ENCODE results near the gene ABL1. TPM values are rescaled to one million over a fixed set of nuclear protein-coding genes. Genes with fewer than 3 reads are reported as not detected.
"Not testable (repeated sequence)": the region's sequence is repeated elsewhere in the genome, so short reads cannot be mapped to it uniquely, and the experiment has no call there.

Gene ABL1
- total RNA-seq, 2 experiments from 2014 or later: 31.7 to 34.1 TPM

GRCh38 chr9:130845254-130845653 is 10.2 kb downstream of the ABL1 start:
- POLR2A ChIA-PET: interaction anchor here (1.0 kb wide), 1 partner anchor 79 kb away, joined by 3 read pairs; no protein-coding TSS in a partner anchor
- H3K4me1 Mint-ChIP-seq (ENCODE audit: low read depth): peaks cover 9% of the 10 kb centered on the region
- H3K9me3 Mint-ChIP-seq (ENCODE audit: insufficient read depth): no peaks in the 10 kb centered on the region
- ATAC-seq (no peak), DNase-seq (no peak)
- H3K36me3 Mint-ChIP-seq (ENCODE audit: low read depth): no peaks in the 10 kb centered on the region
- no peak overlapping the region for H3K4me3 Mint-ChIP-seq
- no peaks in the 10 kb centered on the region for H3K27me3 Mint-ChIP-seq (ENCODE audit: low read depth)
- CTCF ChIA-PET: no interaction called here
- H3K27ac Mint-ChIP-seq: no peak overlapping the region

DNA sequence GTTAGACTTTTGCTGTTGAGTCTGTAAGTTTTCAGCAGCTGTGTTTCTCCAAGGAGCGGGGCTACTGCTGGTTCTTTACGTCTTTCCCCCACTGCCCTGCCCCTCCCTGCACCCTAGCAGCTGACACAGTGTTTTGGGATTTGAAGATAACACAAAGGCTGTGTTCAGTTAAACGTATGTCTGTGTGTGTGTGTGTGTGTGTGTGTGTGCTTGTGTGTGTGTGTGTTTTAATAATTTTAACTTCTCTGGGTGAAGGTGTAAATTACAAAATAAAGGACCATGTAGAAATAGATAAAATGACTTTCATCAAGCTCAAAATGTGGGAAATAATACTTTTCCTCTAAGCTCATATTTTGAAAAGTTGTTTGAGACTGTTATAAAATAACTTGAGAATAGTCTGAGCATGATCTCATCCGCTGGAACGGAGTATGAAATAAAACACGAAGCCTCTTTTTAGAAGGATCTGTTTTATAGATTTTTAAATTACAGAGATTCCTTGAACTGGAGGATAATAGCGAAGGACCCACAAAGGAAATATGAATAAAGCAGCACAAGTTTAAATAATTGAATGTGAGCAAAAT is 10.9 kb downstream of the ABL1 start:
- ATAC-seq: no peak
- no peak overlapping the region for H3K27ac Mint-ChIP-seq
- no peaks in the 10 kb centered on the region for H3K9me3 Mint-ChIP-seq (ENCODE audit: insufficient read depth)
- DNase-seq: no peak
- ChIA-PET CTCF (interaction anchor here (0.7 to 1.4 kb wide), 2 partner anchors 80 to 145 kb away, joined by 3 to 4 read pairs; no protein-coding TSS in a partner anchor), POLR2A (no interaction called here)
- peaks cover 9% of the 10 kb centered on the region for H3K4me1 Mint-ChIP-seq (ENCODE audit: low read depth)
- no peaks in the 10 kb centered on the region for H3K36me3 Mint-ChIP-seq (ENCODE audit: low read depth)
- no peak overlapping the region for H3K4me3 Mint-ChIP-seq
- H3K27me3 Mint-ChIP-seq (ENCODE audit: low read depth): no peaks in the 10 kb centered on the region

DNA sequence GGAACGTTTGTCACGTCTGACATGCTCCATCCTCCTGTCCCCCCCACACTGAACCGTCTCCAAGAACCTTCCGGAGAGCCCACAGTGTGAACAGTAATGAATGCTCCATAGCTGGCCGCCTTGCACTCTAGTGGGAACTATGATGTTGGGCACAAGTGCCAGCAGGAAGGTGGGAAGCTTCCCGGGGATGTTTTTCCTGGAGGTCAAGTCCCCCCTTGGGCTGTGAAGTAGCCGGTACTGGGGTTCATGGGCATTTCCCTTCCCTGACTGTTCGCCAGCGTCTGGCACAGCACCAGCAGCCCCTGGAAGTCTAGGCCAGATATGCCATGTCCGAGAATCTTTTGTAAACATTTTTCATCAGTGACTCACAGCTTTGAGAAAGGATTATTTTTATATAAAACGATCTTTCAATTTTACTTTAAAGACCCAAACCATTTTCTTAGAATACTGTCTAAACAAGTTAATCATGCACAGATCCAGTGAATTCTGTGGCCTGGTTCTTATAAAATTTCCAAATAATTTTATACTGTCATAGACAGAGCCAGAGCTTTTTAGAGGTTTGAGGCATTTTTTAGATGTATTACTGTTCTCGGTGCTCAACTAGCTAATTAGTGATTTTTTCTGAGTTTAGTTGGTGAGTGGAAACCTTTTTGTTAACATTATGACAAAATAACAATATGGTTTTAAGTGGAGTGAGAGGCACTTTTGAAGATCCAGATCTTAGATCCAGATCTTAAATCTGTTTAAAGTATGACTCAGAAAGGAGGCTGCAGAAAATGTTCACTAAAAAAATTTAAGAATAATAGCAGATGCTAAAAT is 11.6 kb downstream of the ABL1 start:
- Mint-ChIP-seq H3K4me1 (ENCODE audit: low read depth) (peaks cover 9% of the 10 kb centered on the region), H3K9me3 (ENCODE audit: insufficient read depth) (no peaks in the 10 kb centered on the region), H3K4me3 (no peak overlapping the region), H3K27me3 (ENCODE audit: low read depth) (no peaks in the 10 kb centered on the region), H3K36me3 (ENCODE audit: low read depth) (no peaks in the 10 kb centered on the region), H3K27ac (no peak overlapping the region)
- CTCF ChIA-PET: interaction anchor here (0.7 to 1.4 kb wide), 2 partner anchors 80 to 146 kb away, joined by 3 to 4 read pairs; no protein-coding TSS in a partner anchor
- ATAC-seq (no peak), DNase-seq (no peak)
- POLR2A ChIA-PET: no interaction called here

- POLR2A ChIA-PET: no interaction called here
- Mint-ChIP-seq H3K4me1 (ENCODE audit: low read depth) (peaks cover 9% of the 10 kb centered on the region), H3K36me3 (ENCODE audit: low read depth) (no peaks in the 10 kb centered on the region), H3K4me3 (no peak overlapping the region), H3K9me3 (ENCODE audit: insufficient read depth) (no peaks in the 10 kb centered on the region), H3K27me3 (ENCODE audit: low read depth) (no peaks in the 10 kb centered on the region), H3K27ac (no peak overlapping the region)
- CTCF ChIA-PET: interaction anchor here (1.4 kb wide), 1 partner anchor 146 kb away, joined by 4 read pairs; no protein-coding TSS in a partner anchor
- DNase-seq: no peak
- no peak for ATAC-seq
Measured at GRCh38 chr9:130847306-130848217, 12.5 kb downstream of the ABL1 start.

DNA sequence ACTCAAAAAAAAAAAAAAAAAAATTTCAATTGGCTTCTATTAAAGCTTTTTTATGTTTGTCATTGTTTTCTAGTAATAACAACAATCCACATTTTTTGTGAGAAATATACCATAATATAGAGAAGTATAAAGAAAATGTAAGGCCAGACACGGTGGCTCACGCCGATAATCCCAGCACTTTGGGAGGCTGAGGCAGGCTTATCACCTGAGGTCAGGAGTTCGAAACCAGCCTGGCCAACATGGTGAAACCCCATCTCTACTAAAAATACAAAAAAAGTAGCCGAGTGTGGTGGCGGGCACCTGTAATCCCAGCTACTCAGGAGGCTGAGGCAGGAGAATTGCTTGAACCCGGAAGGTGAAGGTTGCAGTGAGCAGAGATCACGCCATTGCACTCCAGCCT is 13.5 kb downstream of the ABL1 start:
- ATAC-seq; CTCF ChIA-PET; H3K27me3 Mint-ChIP-seq (ENCODE audit: low read depth); H3K4me1 Mint-ChIP-seq (ENCODE audit: low read depth); H3K9me3 Mint-ChIP-seq (ENCODE audit: insufficient read depth); H3K36me3 Mint-ChIP-seq (ENCODE audit: low read depth); POLR2A ChIA-PET; H3K4me3 Mint-ChIP-seq; H3K27ac Mint-ChIP-seq; DNase-seq: not testable (repeated sequence)

- Mint-ChIP-seq H3K27me3 (ENCODE audit: low read depth) (no peaks in the 10 kb centered on the region), H3K4me1 (ENCODE audit: low read depth) (no peaks in the 10 kb centered on the region), H3K4me3 (no peak overlapping the region), H3K36me3 (ENCODE audit: low read depth) (no peaks in the 10 kb centered on the region), H3K27ac (no peak overlapping the region), H3K9me3 (ENCODE audit: insufficient read depth) (no peaks in the 10 kb centered on the region)
- ATAC-seq: no peak
- DNase-seq: no peak
- POLR2A ChIA-PET: no interaction called here
- CTCF ChIA-PET: no interaction called here
Measured at GRCh38 chr9:130849356-130849755, 14.3 kb downstream of the ABL1 start.

DNA sequence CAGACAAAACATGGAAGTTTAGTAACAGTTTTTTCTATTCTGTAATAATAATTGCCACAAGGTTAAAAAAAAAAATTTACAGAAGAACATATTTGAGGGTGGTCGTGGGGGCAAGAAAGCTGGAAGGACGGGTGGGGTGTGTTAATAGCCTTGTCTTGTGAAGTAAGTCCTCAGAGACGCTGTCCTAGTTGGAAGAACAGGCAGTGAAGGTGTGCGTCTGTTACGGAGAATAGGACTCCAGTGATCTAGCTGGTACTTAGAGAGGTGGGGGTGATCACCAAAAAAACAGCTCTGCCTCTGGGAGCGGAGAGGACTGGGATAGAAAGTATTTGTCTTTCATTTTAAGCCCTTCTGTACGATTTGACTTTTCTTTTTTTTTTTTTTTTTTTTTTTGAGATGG is 17.7 kb downstream of the ABL1 start:
- ATAC-seq: no peak
- Mint-ChIP-seq H3K36me3 (ENCODE audit: low read depth) (no peaks in the 10 kb centered on the region), H3K27ac (no peak overlapping the region)

DNA sequence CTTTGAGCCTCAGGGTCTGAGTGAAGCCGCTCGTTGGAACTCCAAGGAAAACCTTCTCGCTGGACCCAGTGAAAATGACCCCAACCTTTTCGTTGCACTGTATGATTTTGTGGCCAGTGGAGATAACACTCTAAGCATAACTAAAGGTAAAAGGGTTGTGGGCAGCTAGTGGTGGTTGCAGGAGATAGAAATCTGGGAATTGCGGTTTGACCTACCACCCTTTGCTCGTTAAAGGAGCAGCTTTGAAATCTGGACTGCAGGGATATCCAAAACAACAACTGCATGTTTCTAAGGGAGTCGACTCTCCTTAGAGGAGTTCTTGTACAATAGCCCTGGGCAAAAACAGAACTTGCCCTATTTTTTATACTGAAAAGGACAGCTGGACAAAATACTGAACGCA is 19.0 kb downstream of the ABL1 start:
- ChIA-PET POLR2A (no interaction called here), CTCF (interaction anchor here (1.5 to 1.9 kb wide), 2 partner anchors 12 to 83 kb away, joined by 4 to 9 read pairs; no protein-coding TSS in a partner anchor)
- H3K36me3 Mint-ChIP-seq (ENCODE audit: low read depth): no peaks in the 10 kb centered on the region
- DNase-seq (no peak), ATAC-seq (no peak)
- H3K4me1 Mint-ChIP-seq (ENCODE audit: low read depth): no peaks in the 10 kb centered on the region
- no peak overlapping the region for H3K4me3 Mint-ChIP-seq
- no peaks in the 10 kb centered on the region for H3K27me3 Mint-ChIP-seq (ENCODE audit: low read depth)
- H3K27ac Mint-ChIP-seq: no peak overlapping the region
- H3K9me3 Mint-ChIP-seq (ENCODE audit: insufficient read depth): no peaks in the 10 kb centered on the region

More for the DNA sequence above, 17.7 kb downstream of the ABL1 start:
- POLR2A ChIA-PET: no interaction called here
- Mint-ChIP-seq H3K4me3 (no peak overlapping the region), H3K4me1 (ENCODE audit: low read depth) (no peaks in the 10 kb centered on the region), H3K27me3 (ENCODE audit: low read depth) (no peaks in the 10 kb centered on the region), H3K9me3 (ENCODE audit: insufficient read depth) (no peaks in the 10 kb centered on the region)
- no peak for DNase-seq
- CTCF ChIA-PET: interaction anchor here (0.8 to 1.1 kb wide), 2 partner anchors 12 to 151 kb away, joined by 4 read pairs; no protein-coding TSS in a partner anchor

DNA sequence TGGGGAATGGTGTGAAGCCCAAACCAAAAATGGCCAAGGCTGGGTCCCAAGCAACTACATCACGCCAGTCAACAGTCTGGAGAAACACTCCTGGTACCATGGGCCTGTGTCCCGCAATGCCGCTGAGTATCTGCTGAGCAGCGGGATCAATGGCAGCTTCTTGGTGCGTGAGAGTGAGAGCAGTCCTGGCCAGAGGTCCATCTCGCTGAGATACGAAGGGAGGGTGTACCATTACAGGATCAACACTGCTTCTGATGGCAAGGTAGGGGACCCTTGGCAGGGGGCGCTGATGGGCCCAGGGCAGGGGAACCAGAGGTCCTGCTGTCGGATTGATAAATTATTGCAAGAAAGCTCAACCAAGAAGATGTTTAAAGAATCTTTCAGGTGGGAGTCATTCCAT is 19.8 kb downstream of the ABL1 start:
- ATAC-seq (no peak), DNase-seq (no peak)
- Mint-ChIP-seq H3K27me3 (ENCODE audit: low read depth) (no peaks in the 10 kb centered on the region), H3K36me3 (ENCODE audit: low read depth) (no peaks in the 10 kb centered on the region), H3K4me1 (ENCODE audit: low read depth) (no peaks in the 10 kb centered on the region), H3K27ac (no peak overlapping the region), H3K4me3 (no peak overlapping the region), H3K9me3 (ENCODE audit: insufficient read depth) (no peaks in the 10 kb centered on the region)
- CTCF ChIA-PET: interaction anchor here (1.9 kb wide), 1 partner anchor 11 kb away, joined by 9 read pairs; no protein-coding TSS in a partner anchor
- POLR2A ChIA-PET: no interaction called here

DNA sequence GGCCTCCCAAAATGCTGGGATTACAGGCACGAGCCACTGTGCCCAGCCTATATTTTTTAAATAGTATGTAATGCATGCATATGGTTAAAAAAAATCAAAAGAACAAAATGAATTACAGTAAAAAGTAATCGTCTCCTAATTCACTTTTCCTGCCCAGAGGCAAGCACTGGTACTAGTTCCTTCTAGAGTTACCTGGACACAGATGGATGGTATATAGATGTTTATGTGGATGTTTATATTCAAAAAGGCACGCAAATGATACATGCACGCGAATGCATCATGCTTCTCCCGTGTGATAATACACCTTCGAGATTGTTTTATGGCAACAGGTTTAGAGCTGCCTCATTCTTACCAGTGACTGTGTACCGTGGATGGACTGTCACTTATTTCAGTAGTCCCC is 21.4 kb downstream of the ABL1 start:
- no peak overlapping the region for H3K4me3 Mint-ChIP-seq
- no peaks in the 10 kb centered on the region for H3K9me3 Mint-ChIP-seq (ENCODE audit: insufficient read depth)
- CTCF ChIA-PET: interaction anchor here (1.4 kb wide), 1 partner anchor 9 kb away, joined by 5 read pairs; no protein-coding TSS in a partner anchor
- POLR2A ChIA-PET: no interaction called here
- H3K27ac Mint-ChIP-seq: no peak overlapping the region
- H3K27me3 Mint-ChIP-seq (ENCODE audit: low read depth): no peaks in the 10 kb centered on the region
- H3K4me1 Mint-ChIP-seq (ENCODE audit: low read depth): no peaks in the 10 kb centered on the region
- no peaks in the 10 kb centered on the region for H3K36me3 Mint-ChIP-seq (ENCODE audit: low read depth)
- DNase-seq (no peak), ATAC-seq (no peak)

GRCh38 chr9:130857864-130858738 is 23.0 kb downstream of the ABL1 start:
- Mint-ChIP-seq H3K27me3 (ENCODE audit: low read depth) (no peaks in the 10 kb centered on the region), H3K36me3 (ENCODE audit: low read depth) (peaks cover 1% of the 10 kb centered on the region), H3K9me3 (ENCODE audit: insufficient read depth) (no peaks in the 10 kb centered on the region), H3K4me3 (no peak overlapping the region), H3K27ac (no peak overlapping the region), H3K4me1 (ENCODE audit: low read depth) (no peaks in the 10 kb centered on the region)
- POLR2A ChIA-PET: no interaction called here
- CTCF ChIA-PET: interaction anchor here (0.9 to 1.6 kb wide), 4 partner anchors 9 to 188 kb away, joined by 4 to 6 read pairs (median 5); no protein-coding TSS in a partner anchor
- no peak for DNase-seq
- ATAC-seq: no peak

Data from activated CD8-positive, alpha-beta T cell treated with anti-CD3 and anti-CD28 coated beads, Interleukin-2, amount 10 ng/mL, durations not matched to agents 7 days and 5 days (primary cell).